Erythroblast (primary cell): Measurements from ENCODE around the gene OPTC.

Experiments
- GATA1 ChIP-seq: IDR thresholded peaks from 2 replicates; pipeline ENCODE4 v1.6.1; 2011; ENCODE audit warnings: low read depth, mild to moderate bottlenecking, control low read depth, low read length, moderate library complexity
- POLR2A ChIP-seq: IDR thresholded peaks from 2 replicates; pipeline ENCODE4 v1.6.1; 2011; ENCODE audit warnings: mild to moderate bottlenecking, low read length

DNA sequence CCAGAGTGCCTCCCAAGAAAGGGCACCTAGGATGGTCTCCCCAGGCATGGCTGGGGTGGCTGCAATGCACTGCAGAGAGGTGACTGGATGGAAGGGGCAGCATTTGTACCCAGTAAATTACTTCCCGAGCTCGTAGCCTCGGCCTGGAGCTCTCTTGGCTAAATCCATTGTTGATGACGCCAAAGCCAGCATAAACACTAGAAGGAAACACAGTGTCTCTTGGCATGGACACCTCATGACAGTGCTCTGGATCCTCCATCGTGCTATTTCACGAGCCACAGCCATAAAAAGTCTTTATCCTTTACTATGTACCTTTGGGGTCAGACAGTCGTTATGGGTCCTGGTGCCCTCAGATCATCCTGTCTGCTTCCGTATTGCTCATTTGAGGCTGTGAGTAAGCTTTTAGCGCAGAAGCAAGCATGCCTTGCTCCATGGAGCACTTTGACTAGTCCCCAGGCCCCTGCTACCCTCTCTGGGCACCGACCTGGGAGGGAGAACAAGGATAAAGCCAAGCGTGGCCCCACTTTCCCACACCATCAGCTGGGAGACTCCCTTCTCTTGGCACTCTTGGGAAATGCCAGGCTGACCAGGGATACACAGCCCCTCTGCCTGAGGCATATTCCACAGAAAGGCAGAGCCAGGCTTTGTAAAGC, 28.7 kb upstream of the OPTC start:
- no peak for TF ChIP-seq POLR2A
- TF ChIP-seq GATA1, result no peak
